SK-N-SH treated with all-trans-retinoic acid at 6 μM for 48 hours (cell line): ENCODE measurements around the gene HCFC2.
A peak's percentile ranks its signal among the peaks of the same experiment; 100 is the strongest.

Experiments
- ATAC-seq: fragments of 200-7000 bp; cut with Tn5 transposase; 3 replicates; pipeline ENCODE4 v1.9.1; 2020; ENCODE audit warnings: mild to moderate bottlenecking, moderate library complexity
- CSRNP3 ChIP-seq: fragments of 250-450 bp; sonication (Bioruptor Pico); IDR thresholded peaks from 2 replicates; pipeline ENCODE4 v1.5.1; 2021; ENCODE audit warnings: mild to moderate bottlenecking, moderate library complexity
- ESRRG ChIP-seq: fragments of 250-450 bp; sonication (Bioruptor Pico); IDR thresholded peaks from 2 replicates; pipeline ENCODE4 v1.6.1; 2021; ENCODE audit warnings: mild to moderate bottlenecking
- ISL1 ChIP-seq: fragments of 250-450 bp; sonication (Bioruptor Pico); IDR thresholded peaks from 2 replicates; pipeline ENCODE4 v2.1.2; 2022; ENCODE audit warnings: mild to moderate bottlenecking, moderate library complexity
- POU6F1 ChIP-seq: fragments of 250-450 bp; sonication (Bioruptor Pico); IDR thresholded peaks from 2 replicates; pipeline ENCODE4 v1.8.0; 2021; ENCODE audit warnings: low read depth, mild to moderate bottlenecking, moderate library complexity, borderline replicate concordance
- PPARA ChIP-seq: fragments of 250-450 bp; sonication (Bioruptor Pico); IDR thresholded peaks from 2 replicates; pipeline ENCODE4 v1.5.0; 2020; ENCODE audit warnings: mild to moderate bottlenecking, borderline replicate concordance
- SNAI2 ChIP-seq: fragments of 250-450 bp; sonication (Bioruptor Pico); IDR thresholded peaks from 2 replicates; pipeline ENCODE4 v1.5.0; 2020; ENCODE audit warnings: mild to moderate bottlenecking, moderate library complexity
- TOX ChIP-seq: fragments of 250-450 bp; sonication (Bioruptor Pico); IDR thresholded peaks from 2 replicates; pipeline ENCODE4 v1.8.0; 2021; ENCODE audit warnings: mild to moderate bottlenecking, moderate library complexity, borderline replicate concordance
- ZC3H10 ChIP-seq: fragments of 250-450 bp; sonication (Bioruptor Pico); IDR thresholded peaks from 2 replicates; pipeline ENCODE4 v1.5.1; 2021; ENCODE audit warnings: mild to moderate bottlenecking, moderate library complexity
- ZFP3 ChIP-seq: fragments of 250-450 bp; sonication (Bioruptor Pico); IDR thresholded peaks from 2 replicates; pipeline ENCODE4 v1.5.0; 2020; ENCODE audit warnings: mild to moderate bottlenecking, moderate library complexity
- ZNF565 ChIP-seq: fragments of 450-650 bp; formaldehyde crosslinking; conservative IDR thresholded peaks from 2 replicates; pipeline ENCODE4 v1.5.0; 2020; ENCODE audit warnings: low read depth, mild to moderate bottlenecking, moderate library complexity
- ZNF8 ChIP-seq: fragments of 450-650 bp; formaldehyde crosslinking; IDR thresholded peaks from 2 replicates; pipeline ENCODE4 v1.5.0; 2020; ENCODE audit warnings: mild to moderate bottlenecking, moderate library complexity
- TF ChIP-seq, protein P1 (sequence below): fragments of 250-450 bp; sonication (Bioruptor Pico); IDR thresholded peaks from 2 replicates; pipeline ENCODE4 v1.5.0; 2020; ENCODE audit warnings: mild to moderate bottlenecking, moderate library complexity

Gene HCFC2

DNA sequence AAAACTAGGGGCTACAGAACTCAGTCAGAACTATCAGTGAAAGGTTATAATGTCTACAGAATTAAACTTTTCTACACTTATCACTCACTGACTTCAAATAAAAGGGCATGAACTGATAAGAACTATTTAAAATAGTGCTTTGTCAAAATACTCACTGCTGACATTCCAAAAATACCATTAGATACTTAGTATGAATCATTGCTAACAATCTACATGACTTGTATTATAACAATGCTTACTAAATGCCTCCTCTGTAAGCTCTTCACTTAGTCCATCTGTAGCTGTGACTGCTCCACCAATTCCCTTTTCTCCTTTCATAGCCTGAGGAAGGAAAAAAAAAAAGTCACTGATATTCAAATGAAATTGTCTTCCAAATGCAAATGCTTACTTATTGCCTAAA is 56.7 kb downstream of the HCFC2 start (continued):
- TF ChIP-seq, protein P1, sequence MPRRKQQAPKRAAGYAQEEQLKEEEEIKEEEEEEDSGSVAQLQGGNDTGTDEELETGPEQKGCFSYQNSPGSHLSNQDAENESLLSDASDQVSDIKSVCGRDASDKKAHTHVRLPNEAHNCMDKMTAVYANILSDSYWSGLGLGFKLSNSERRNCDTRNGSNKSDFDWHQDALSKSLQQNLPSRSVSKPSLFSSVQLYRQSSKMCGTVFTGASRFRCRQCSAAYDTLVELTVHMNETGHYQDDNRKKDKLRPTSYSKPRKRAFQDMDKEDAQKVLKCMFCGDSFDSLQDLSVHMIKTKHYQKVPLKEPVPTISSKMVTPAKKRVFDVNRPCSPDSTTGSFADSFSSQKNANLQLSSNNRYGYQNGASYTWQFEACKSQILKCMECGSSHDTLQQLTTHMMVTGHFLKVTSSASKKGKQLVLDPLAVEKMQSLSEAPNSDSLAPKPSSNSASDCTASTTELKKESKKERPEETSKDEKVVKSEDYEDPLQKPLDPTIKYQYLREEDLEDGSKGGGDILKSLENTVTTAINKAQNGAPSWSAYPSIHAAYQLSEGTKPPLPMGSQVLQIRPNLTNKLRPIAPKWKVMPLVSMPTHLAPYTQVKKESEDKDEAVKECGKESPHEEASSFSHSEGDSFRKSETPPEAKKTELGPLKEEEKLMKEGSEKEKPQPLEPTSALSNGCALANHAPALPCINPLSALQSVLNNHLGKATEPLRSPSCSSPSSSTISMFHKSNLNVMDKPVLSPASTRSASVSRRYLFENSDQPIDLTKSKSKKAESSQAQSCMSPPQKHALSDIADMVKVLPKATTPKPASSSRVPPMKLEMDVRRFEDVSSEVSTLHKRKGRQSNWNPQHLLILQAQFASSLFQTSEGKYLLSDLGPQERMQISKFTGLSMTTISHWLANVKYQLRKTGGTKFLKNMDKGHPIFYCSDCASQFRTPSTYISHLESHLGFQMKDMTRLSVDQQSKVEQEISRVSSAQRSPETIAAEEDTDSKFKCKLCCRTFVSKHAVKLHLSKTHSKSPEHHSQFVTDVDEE, result no peak
- TF ChIP-seq ZNF8 (no peak), ISL1 (CRISPR knock-in tag) (peak; percentile 98), TOX (CRISPR knock-in tag) (no peak), SNAI2 (CRISPR knock-in tag) (no peak)

DNA sequence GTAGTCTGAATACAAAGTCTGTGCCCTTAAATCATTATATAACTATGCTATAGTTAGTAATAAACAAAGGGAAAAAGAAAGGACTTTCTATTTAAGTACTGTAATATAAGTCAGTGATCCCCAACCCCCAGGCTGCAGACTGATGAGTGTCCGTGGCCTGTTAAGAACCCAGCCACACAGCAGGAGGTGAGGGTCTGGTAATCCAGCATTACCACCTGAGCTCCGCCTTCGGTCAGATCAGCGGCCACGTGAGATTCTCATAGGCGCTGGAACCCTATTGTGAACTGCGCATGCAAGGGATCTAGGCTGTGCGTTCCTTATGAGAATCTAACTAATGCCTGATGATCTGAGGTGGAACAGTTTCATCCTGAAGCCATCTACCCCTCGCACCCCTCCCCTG is 58.0 kb downstream of the HCFC2 start:
- no peak for ATAC-seq
- TF ChIP-seq POU6F1 (CRISPR knock-in tag), result no peak
- TF ChIP-seq ZNF565 (CRISPR knock-in tag), result no peak
- no peak for TF ChIP-seq PPARA (CRISPR knock-in tag)
- TF ChIP-seq CSRNP3 (CRISPR knock-in tag), result no peak

DNA sequence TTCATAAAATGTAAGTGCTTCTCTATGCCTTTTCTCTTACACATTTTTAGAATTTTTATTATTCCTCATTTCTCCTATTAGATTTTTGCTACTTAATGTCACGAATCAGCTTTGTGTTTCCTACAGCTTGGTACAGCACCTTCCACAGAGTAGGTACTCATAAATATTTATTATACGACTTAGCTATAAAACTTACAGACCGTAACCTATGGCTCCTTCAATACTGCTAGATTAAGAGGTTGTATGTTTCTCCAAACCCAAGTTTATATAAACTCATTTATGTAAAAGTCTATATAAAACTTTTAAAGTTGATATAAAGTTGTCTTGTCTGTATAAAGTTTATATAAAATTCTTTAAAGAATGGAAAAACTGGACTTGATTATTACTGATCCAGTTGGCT is 62.2 kb downstream of the HCFC2 start:
- no peak for TF ChIP-seq ZC3H10 (CRISPR knock-in tag)
- ATAC-seq, result no peak

DNA sequence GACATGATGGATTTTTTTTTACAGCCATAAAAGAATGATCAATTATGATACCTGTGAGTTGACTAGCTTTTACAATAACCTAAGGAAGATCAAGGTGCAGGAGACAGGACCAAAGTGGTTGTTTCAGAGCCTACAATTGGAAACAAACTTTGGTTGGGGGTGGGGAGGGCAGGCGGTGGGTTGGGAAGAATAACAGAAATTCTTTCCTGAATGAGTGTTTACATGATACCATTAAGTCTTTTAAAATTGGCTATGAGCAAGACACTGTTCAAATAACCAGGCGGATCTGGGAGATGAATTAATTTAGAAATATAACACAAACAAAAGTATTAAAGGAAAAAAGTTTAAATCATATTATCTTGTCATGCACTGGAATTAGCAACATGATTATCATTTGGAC is 66.4 kb downstream of the HCFC2 start:
- peak; percentile 29; the same call in 2 of the 3 replicates for ATAC-seq
- TF ChIP-seq ISL1 (CRISPR knock-in tag) (0 out of 2 replicates have a peak, but pooled peaks have one; percentile 23), ZFP3 (no peak), SNAI2 (CRISPR knock-in tag) (no peak)

DNA sequence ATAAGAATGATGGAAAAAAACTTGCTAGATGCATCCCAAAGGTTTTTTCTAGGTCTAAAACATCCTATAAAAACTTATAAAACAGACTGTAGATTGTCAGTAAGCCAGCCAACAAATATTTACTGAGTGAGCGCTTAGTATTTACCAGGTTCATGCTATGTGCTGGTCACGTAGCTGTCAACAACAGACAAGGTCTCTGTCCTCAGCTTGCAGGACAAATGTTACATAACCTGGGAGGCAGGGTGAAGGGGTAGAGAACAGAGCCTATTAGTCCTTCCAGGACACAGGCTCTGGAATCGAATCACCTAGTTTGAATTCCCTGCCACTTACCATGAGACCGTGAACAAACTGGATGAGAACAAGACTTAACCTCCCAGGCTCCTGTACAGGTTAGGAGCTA is 67.3 kb downstream of the HCFC2 start:
- TF ChIP-seq ESRRG (CRISPR knock-in tag) (no peak), ZNF565 (CRISPR knock-in tag) (no peak), PPARA (CRISPR knock-in tag) (no peak)
- no peak for ATAC-seq

GRCh38 chr12:104132351-104132956 is 68.1 kb downstream of the HCFC2 start:
- TF ChIP-seq, protein P1, result peak; percentile 26; the same call in 1 of the 2 replicates
- no peak for TF ChIP-seq POU6F1 (CRISPR knock-in tag)
- peak; percentile 21; the same call in 2 of the 3 replicates for ATAC-seq
